GM19463 (cell line): ENCODE data around the gene DNAAF5.

Experiments
- ATAC-seq: cut with Tn5 transposase; IDR thresholded peaks from one replicate; pipeline ENCODE4 v1.9.1; 2021; ENCODE audit warnings: mild to moderate bottlenecking, moderate library complexity; ENCODE audit not compliant: unreplicated experiment

DNAAF5 gene

DNA sequence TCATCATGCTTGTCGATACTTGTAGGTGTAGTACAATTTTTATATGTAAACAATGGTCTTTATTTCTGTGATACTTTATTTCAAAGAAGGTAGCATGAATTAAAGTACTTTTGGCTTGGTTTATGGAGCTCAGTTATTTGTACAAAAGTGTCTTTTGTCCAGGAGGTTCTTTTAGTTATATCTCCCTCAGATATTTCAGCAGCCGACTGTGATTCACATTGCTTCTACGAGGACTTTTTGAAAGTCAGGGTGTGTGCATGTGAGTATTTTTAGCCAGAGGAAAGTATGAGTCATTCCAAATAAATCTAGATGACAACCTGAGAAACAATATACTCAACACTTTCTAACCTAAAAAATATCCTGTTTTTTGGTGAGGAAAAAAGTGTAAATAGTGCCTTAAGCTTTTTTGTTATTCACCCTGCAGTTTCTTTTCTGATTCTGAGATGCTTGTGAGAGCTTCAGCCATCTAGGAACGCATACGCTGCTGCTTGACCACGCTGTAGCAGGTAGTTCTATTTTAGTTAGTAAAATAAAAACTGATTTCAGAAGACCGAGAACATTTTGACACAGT lies 105.2 kb downstream of the DNAAF5 start:
- peak; percentile 68 for ATAC-seq

GRCh38 chr7:832167-832967 lies 105.9 kb downstream of the DNAAF5 start, which contains the start of gene SUN1:
Gene SUN1 (plus strand): TSS chr7:832476. CDS start chr7:832525, 49 bp downstream.
- peak; percentile 38 for ATAC-seq

- ATAC-seq: no peak
These were observed 106.5 kb downstream of the DNAAF5 start for GRCh38 chr7:832968-833424.

- no peak for ATAC-seq
These were observed 107.2 kb downstream of the DNAAF5 start for GRCh38 chr7:833601-834258.

GRCh38 chr7:834277-834676 lies 107.8 kb downstream of the DNAAF5 start:
- no peak for ATAC-seq

DNA sequence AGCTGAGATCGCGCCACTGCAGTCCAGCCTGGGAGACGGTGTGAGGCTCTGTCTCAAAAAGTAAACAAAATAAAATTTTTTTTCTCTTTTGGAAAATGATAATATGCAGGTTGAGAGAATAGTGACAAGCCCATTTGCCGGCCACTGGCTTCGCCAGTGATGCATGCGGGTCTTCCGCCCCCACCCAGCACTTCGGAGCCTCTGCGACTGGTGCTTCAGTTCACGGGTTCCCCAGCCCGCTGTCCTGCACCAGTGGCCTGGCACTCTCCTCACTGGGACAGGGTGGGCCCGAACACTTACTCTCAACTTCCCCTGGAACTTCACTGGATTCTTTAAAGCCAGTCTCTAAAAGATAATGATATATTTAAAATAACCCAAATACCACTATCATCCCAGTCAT lies 108.5 kb downstream of the DNAAF5 start:
- no peak for ATAC-seq

- no peak for ATAC-seq
These were observed 109.2 kb downstream of the DNAAF5 start for GRCh38 chr7:835485-836401.
